GM12878 (cell line): Measurements from ENCODE around the gene PHACTR1. TPM values are rescaled to one million over a fixed set of nuclear protein-coding genes. Genes with fewer than 3 reads are reported as not detected.

Source experiments
- BRCA1 ChIP-seq: IDR thresholded peaks from 2 replicates; pipeline ENCODE4 v1.6.1; 2011; ENCODE audit warnings: low read depth, low read length, improper control_type of control experiment
- CUX1 ChIP-seq: IDR thresholded peaks from 2 replicates; pipeline ENCODE4 v1.6.1; 2012; ENCODE audit warnings: improper control_type of control experiment, low read depth, low read length; ENCODE audit not compliant: insufficient replicate concordance
- DPF2 ChIP-seq: fragments of 450-650 bp; IDR thresholded peaks from 2 replicates; pipeline ENCODE4 v1.6.1; 2017; ENCODE audit warnings: mild to moderate bottlenecking
- MLLT1 ChIP-seq: fragments of 450-650 bp; IDR thresholded peaks from 2 replicates; pipeline ENCODE4 v1.6.1; 2016; ENCODE audit warnings: mild to moderate bottlenecking
- MXI1 ChIP-seq: fragments of 150-350 bp; IDR thresholded peaks from 2 replicates; pipeline ENCODE4 v1.6.1; 2011; ENCODE audit warnings: low read depth, mild to moderate bottlenecking, inconsistent platforms, low read length, improper control_type of control experiment
- SIX5 ChIP-seq: IDR thresholded peaks from 2 replicates; pipeline ENCODE4 v1.6.1; 2011; ENCODE audit warnings: mild to moderate bottlenecking, low read depth, low read length, moderate library complexity; ENCODE audit not compliant: severe bottlenecking
- polyA plus RNA-seq, 11 experiments: library from polyadenylated mRNA; depleted of rRNA in 4 of 11; unstranded in 6 of 11; stranded (reverse) in 5 of 11; fragments of >200 nt; fragmentation: Nextera tagmentation in 4 of 11; fragmentation: Illumina TruSeq in 1 of 11; extraction: Ambion mirVana in 4 of 11; extraction: Trizol in 1 of 11; gene quantifications; 1 replicate in 1 of 11; 2 replicates in 10 of 11; pipeline versions ENCODE4 v1.2.1 to v1.2.3, GENCODE V29; 2011 to 2016; ENCODE audit warnings: inconsistent platforms in 2 of 11, missing spikeins in 2 of 11, low read depth in 1 of 11
- total RNA-seq, 4 experiments: library from RNA; depleted of rRNA in 3 of 4; stranded (reverse); fragments of >200 nt in 3 of 4; fragmentation: Illumina TruSeq in 1 of 4; extraction: Trizol in 1 of 4; gene quantifications; 2 replicates each; pipeline versions ENCODE4 v1.2.1 to v1.2.3, GENCODE V29; 2013 to 2021

Gene PHACTR1
- total and polyA plus RNA-seq, 10 of the 15 experiments (the other 5 are each of a cell fraction or from before 2014, with no cell fraction given): 34.2 to 94.6 (median 62.3) TPM

GRCh38 chr6:13251242-13251641, 534.7 kb downstream of the PHACTR1 start (continued):
- no peak for TF ChIP-seq CUX1
- TF ChIP-seq SIX5: no peak
- no peak for TF ChIP-seq MLLT1
- no peak for TF ChIP-seq DPF2
- no peak for TF ChIP-seq BRCA1
- TF ChIP-seq MXI1: no peak
